K562 (cell line): ENCODE results near the gene LZTS2. TPM values are rescaled to one million over a fixed set of nuclear protein-coding genes. Genes with fewer than 3 reads are reported as not detected.
A peak's percentile ranks its signal among the peaks of the same experiment; 100 is the strongest.

Experiments used
- SREBF1 ChIP-seq: fragments of 150-350 bp; IDR thresholded peaks from 2 replicates; pipeline ENCODE4 v1.6.1; 2014; ENCODE audit warnings: antibody characterized with exemption, low read depth, low read length, borderline replicate concordance
- VEZF1 ChIP-seq: fragments of 200-800 bp; sonication (Bioruptor generic); IDR thresholded peaks from 2 replicates; pipeline ENCODE4 v1.6.1; 2017; ENCODE audit warnings: missing genetic modification characterization, missing compliant biosample characterization
- polyA plus RNA-seq, 8 experiments: library from polyadenylated mRNA; depleted of rRNA in 4 of 8; stranded (reverse) in 5 of 8; unstranded in 3 of 8; fragments of >200 nt; fragmentation: Nextera tagmentation in 2 of 8; fragmentation: Illumina TruSeq in 1 of 8; extraction: Ambion mirVana in 2 of 8; extraction: Trizol in 1 of 8; gene quantifications; 2 replicates each; pipeline versions ENCODE4 v1.2.1 to v1.2.3, GENCODE V29; 2011 to 2014; ENCODE audit warnings: inconsistent platforms in 1 of 8, missing spikeins in 1 of 8
- total RNA-seq, 7 experiments: library from RNA; depleted of rRNA in 6 of 7; stranded (reverse); fragments of >200 nt in 6 of 7; fragmentation: Illumina TruSeq in 2 of 7; extraction: Trizol in 2 of 7; gene quantifications; 2 replicates each; pipeline versions ENCODE4 v1.2.1 to v1.2.3, GENCODE V29; 2011 to 2021; ENCODE audit warnings: low replicate concordance in 1 of 7
- TF ChIP-seq, protein P1 (sequence below), 3 experiments: fragments of 200-800 bp in 1 of 3; fragments of 250-450 bp in 1 of 3; fragments of 450-650 bp in 1 of 3; sonication (Bioruptor Pico) in 1 of 3; sonication (Bioruptor generic) in 1 of 3; formaldehyde crosslinking in 1 of 3; IDR thresholded peaks; 2 replicates each; pipeline versions ENCODE4 v1.6.1 to v1.8.0; 2016 to 2022; ENCODE audit warnings: mild to moderate bottlenecking in 2 of 3, missing genetic modification characterization in 2 of 3, missing compliant biosample characterization in 1 of 3, moderate library complexity in 1 of 3

Gene LZTS2
- total and polyA plus RNA-seq, 9 of the 15 experiments (the other 6 are each of a cell fraction or from before 2014, with no cell fraction given), result 0.23 to 42.5 (median 14.7) TPM

GRCh38 chr10:101000915-101001658, 1.5 kb downstream of the LZTS2 start (continued):
- TF ChIP-seq VEZF1 (CRISPR knock-in tag), result peak; percentile 40
- no peak for TF ChIP-seq SREBF1
- TF ChIP-seq, protein P1, sequence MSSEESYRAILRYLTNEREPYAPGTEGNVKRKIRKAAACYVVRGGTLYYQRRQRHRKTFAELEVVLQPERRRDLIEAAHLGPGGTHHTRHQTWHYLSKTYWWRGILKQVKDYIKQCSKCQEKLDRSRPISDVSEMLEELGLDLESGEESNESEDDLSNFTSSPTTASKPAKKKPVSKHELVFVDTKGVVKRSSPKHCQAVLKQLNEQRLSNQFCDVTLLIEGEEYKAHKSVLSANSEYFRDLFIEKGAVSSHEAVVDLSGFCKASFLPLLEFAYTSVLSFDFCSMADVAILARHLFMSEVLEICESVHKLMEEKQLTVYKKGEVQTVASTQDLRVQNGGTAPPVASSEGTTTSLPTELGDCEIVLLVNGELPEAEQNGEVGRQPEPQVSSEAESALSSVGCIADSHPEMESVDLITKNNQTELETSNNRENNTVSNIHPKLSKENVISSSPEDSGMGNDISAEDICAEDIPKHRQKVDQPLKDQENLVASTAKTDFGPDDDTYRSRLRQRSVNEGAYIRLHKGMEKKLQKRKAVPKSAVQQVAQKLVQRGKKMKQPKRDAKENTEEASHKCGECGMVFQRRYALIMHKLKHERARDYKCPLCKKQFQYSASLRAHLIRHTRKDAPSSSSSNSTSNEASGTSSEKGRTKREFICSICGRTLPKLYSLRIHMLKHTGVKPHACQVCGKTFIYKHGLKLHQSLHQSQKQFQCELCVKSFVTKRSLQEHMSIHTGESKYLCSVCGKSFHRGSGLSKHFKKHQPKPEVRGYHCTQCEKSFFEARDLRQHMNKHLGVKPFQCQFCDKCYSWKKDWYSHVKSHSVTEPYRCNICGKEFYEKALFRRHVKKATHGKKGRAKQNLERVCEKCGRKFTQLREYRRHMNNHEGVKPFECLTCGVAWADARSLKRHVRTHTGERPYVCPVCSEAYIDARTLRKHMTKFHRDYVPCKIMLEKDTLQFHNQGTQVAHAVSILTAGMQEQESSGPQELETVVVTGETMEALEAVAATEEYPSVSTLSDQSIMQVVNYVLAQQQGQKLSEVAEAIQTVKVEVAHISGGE (CRISPR knock-in tag; IDR thresholded peaks at IDR 0.05), result no peak
- TF ChIP-seq, all 486 proteins: peak for 6
